Naive thymus-derived CD4-positive, alpha-beta T cell (primary cell): ENCODE data around the gene GSK3B. TPM values are rescaled to one million over a fixed set of nuclear protein-coding genes. Genes with fewer than 3 reads are reported as not detected.
"Not testable (repeated sequence)": the region's sequence is repeated elsewhere in the genome, so short reads cannot be mapped to it uniquely, and the experiment has no call there.

Experiments
- ATAC-seq: fragments of 150-1000 bp; cut with Tn5 transposase; 2 replicates; pipeline ENCODE4 v1.10.0; 2021; ENCODE audit warnings: mild to moderate bottlenecking, moderate library complexity
- CTCF ChIA-PET: fragments of 350-600 bp; sonication (Branson Sonifier 250); formaldehyde crosslinking; loops from one replicate; lab custom pipeline; 2021; ENCODE audit warnings: antibody characterized with exemption; lab: Charles Lee
- POLR2A ChIA-PET: fragments of 350-600 bp; sonication (Branson Sonifier 250); formaldehyde crosslinking; loops from one replicate; lab custom pipeline; 2021; ENCODE audit warnings: antibody characterized with exemption, inconsistent platforms; lab: Charles Lee
- DNase-seq, 9 donors: peaks; one replicate each; pipeline versions ENCODE4 v3.0.0 to v3.0.0-alpha.2; 2020 to 2022; ENCODE audit warnings: mixed read lengths in 1 of 9
- H3K27ac ChIP-seq: one replicate; pipeline ENCODE4 v1.7.0; 2013; ENCODE audit warnings: mild to moderate bottlenecking, low read depth, low read length, moderate library complexity
- H3K27me3 ChIP-seq, 2 donors: one replicate each; pipeline ENCODE4 v1.7.0; 2013; ENCODE audit warnings: low read length in 2 of 2, mild to moderate bottlenecking in 2 of 2, moderate library complexity in 2 of 2; ENCODE audit not compliant: control insufficient read depth in 2 of 2, insufficient read depth in 2 of 2
- H3K36me3 ChIP-seq, 3 experiments: 1 replicate in 2 of 3; 2 replicates in 1 of 3; pipeline ENCODE4 v1.7.0; 2013; ENCODE audit warnings: low read length in 3 of 3, mild to moderate bottlenecking in 3 of 3, moderate library complexity in 1 of 3; ENCODE audit not compliant: insufficient read depth in 3 of 3, control insufficient read depth in 2 of 3
- H3K4me1 ChIP-seq, 2 donors: one replicate each; pipeline ENCODE4 v1.7.0; 2013; ENCODE audit warnings: low read length in 2 of 2, mild to moderate bottlenecking in 2 of 2, moderate library complexity in 1 of 2; ENCODE audit not compliant: control insufficient read depth in 2 of 2, insufficient read depth in 2 of 2
- H3K4me3 ChIP-seq: 2 replicates; pipeline ENCODE4 v1.7.0; 2013; ENCODE audit warnings: mild to moderate bottlenecking, low read length
- H3K9me3 ChIP-seq, 3 experiments: 1 replicate in 2 of 3; 2 replicates in 1 of 3; pipeline ENCODE4 v1.7.0; 2013; ENCODE audit warnings: low read length in 3 of 3; ENCODE audit not compliant: control insufficient read depth in 2 of 3
- H3K27ac Mint-ChIP-seq, 9 donors: one replicate each; pipeline ENCODE4 v1.8.0; 2020 to 2022; ENCODE audit warnings: mixed read lengths in 9 of 9, mild to moderate bottlenecking in 8 of 9, moderate library complexity in 5 of 9, inconsistent platforms in 2 of 9
- H3K27me3 Mint-ChIP-seq, 5 donors: one replicate each; pipeline ENCODE4 v1.8.0; 2021 to 2022; ENCODE audit warnings: mixed read lengths in 5 of 5, mild to moderate bottlenecking in 1 of 5
- H3K36me3 Mint-ChIP-seq, 5 donors: one replicate each; pipeline ENCODE4 v1.8.0; 2020 to 2022; ENCODE audit warnings: mixed read lengths in 5 of 5, mild to moderate bottlenecking in 3 of 5, inconsistent platforms in 1 of 5
- H3K4me1 Mint-ChIP-seq, 7 donors: one replicate each; pipeline ENCODE4 v1.8.0; 2020 to 2022; ENCODE audit warnings: mixed read lengths in 7 of 7, mild to moderate bottlenecking in 3 of 7, inconsistent platforms in 1 of 7
- H3K4me3 Mint-ChIP-seq, 10 donors: one replicate each; pipeline ENCODE4 v1.8.0; 2020 to 2022; ENCODE audit warnings: mild to moderate bottlenecking in 10 of 10, mixed read lengths in 10 of 10, moderate library complexity in 6 of 10, inconsistent platforms in 2 of 10
- H3K9me3 Mint-ChIP-seq, 11 donors: one replicate each; pipeline ENCODE4 v1.8.0; 2020 to 2022; ENCODE audit warnings: mixed read lengths in 11 of 11, mild to moderate bottlenecking in 4 of 11, inconsistent platforms in 1 of 11, moderate library complexity in 1 of 11
- intact Hi-C, 2 donors: fragments of 100-400 bp; cut with micrococcal nuclease; formaldehyde crosslinking; loops; one replicate each; pipeline ENCODE4 v1.15.1; 2023
- polyA plus RNA-seq, 2 donors: library from polyadenylated mRNA; unstranded; fragments of 300-500 nt; fragmentation: Illumina TruSeq; gene quantifications; one replicate each; pipeline ENCODE4 v1.2.3, GENCODE V29; 2021
- total RNA-seq, 6 experiments: library from RNA in 5 of 6; stranded (reverse) in 5 of 6; gene quantifications; 1 replicate in 5 of 6; 2 replicates in 1 of 6; pipeline ENCODE4 v1.2.3 and lab custom pipeline; 2021 to 2026

GSK3B gene
- total and polyA plus RNA-seq, 7 experiments from 2014 or later: 13.4 to 42.9 (median 36.0) TPM

DNA sequence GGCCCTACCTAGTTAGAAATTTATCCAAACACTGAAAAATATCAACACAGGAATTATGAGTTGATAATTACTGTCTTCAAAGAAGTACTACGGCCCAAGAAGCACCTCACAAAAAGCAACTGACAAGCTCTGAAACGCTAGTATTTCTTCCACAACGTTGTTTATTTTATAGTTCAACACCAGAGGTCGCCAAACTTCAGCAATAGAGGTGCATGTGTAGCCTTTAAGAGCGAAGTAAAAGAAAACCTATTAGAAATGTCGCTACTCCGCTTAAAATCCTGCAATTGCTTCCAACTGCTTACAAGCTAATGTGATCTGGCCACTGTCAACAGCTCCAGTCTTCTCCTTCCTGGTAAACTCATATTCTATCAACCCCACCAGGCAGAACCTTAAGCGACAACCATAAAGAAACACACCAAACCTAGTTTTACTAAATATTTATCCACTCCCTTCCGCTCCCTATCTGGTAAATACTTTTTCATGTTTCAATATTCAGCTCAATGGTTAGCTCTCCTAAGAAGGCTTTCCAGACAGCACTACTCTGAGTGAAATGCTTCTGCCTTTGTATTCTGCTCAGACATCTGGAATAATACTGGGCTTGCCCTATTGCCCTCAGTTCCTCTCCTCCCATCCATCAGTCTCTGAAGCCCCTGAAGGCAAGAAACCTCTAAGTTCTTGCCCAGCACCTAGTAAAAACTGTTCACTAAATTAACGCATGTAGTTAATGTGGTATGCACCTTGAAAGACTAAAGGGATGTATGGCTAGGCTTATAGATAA lies 202.1 kb downstream of the GSK3B start:
- CTCF ChIA-PET: interaction anchor here (0.6 to 3.8 kb wide), 20 partner anchors 9 to 715 kb away, joined by 3 to 85 read pairs (median 4); partner anchors contain the start of gene LRRC58
- H3K9me3 ChIP-seq: peaks cover 0 to 5% (median 0%) of the 10 kb centered on the region in 3 experiments
- no peak overlapping the region for H3K27ac ChIP-seq
- DNase-seq (peak in 7 of 9 donors; percentile 38 to 68 (median 60)), ATAC-seq (peak; percentile 78)
- H3K36me3 Mint-ChIP-seq: peaks cover 6 to 35% (median 31%) of the 10 kb centered on the region in 5 donors
- H3K9me3 Mint-ChIP-seq: peaks cover 0 to 21% (median 7%) of the 10 kb centered on the region in 11 donors
- POLR2A ChIA-PET: interaction anchor here (1.8 kb wide), 1 partner anchor 202 kb away, joined by 6 read pairs; the partner anchor contains the start of gene GSK3B
- no peaks in the 10 kb centered on the region for H3K4me1 ChIP-seq
- peaks cover 2 to 19% (median 11%) of the 10 kb centered on the region in 7 donors for H3K4me1 Mint-ChIP-seq
- no peak overlapping the region for H3K4me3 ChIP-seq
- intact Hi-C loops: loop anchor here (1.0 to 10.0 kb wide), 11 partner anchors 202 to 903 kb away; partner anchors contain the start of genes GSK3B (in 2 of the 2) and LRRC58 (in 2 of the 2)
- no peaks in the 10 kb centered on the region for H3K27me3 Mint-ChIP-seq
- peaks cover 0 to 6% (median 0%) of the 10 kb centered on the region in 3 experiments for H3K36me3 ChIP-seq
- peak overlapping the region in 1 of 10 donors; percentile 8 for H3K4me3 Mint-ChIP-seq
- peak overlapping the region in 2 of 9 donors; percentile 28 to 39 for H3K27ac Mint-ChIP-seq
- no peaks in the 10 kb centered on the region for H3K27me3 ChIP-seq

DNA sequence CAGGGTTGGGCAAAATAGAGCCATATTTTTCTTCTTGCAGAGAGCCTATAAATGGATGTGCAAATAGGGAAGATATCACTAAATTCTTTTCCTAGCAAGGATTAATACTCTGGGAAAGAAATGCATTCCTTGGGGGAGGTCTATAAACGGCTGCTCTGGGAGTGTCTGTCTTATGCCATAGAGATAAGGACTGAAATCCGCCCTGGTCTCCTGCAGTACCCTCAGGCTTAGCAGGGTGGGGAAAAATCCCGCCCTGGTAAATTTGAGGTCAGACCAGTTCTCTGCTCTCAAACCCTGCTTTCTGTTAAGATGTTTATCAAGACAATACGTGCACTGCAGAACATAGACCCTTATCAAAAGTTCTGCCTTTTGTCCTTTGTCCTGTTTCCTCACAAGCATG lies 205.6 kb downstream of the GSK3B start:
- H3K27ac Mint-ChIP-seq, H3K27ac ChIP-seq, H3K4me1 ChIP-seq, H3K27me3 Mint-ChIP-seq, DNase-seq, POLR2A ChIA-PET, H3K4me3 Mint-ChIP-seq, CTCF ChIA-PET, H3K27me3 ChIP-seq, ATAC-seq, H3K36me3 ChIP-seq, H3K9me3 ChIP-seq, H3K4me3 ChIP-seq, intact Hi-C loops: not testable (repeated sequence)
- Mint-ChIP-seq H3K9me3 (peaks cover 0 to 23% (median 7%) of the 10 kb centered on the region in 11 donors), H3K4me1 (peaks cover 11 to 45% (median 21%) of the 10 kb centered on the region in 7 donors), H3K36me3 (peaks cover 6 to 45% (median 43%) of the 10 kb centered on the region in 5 donors)

DNA sequence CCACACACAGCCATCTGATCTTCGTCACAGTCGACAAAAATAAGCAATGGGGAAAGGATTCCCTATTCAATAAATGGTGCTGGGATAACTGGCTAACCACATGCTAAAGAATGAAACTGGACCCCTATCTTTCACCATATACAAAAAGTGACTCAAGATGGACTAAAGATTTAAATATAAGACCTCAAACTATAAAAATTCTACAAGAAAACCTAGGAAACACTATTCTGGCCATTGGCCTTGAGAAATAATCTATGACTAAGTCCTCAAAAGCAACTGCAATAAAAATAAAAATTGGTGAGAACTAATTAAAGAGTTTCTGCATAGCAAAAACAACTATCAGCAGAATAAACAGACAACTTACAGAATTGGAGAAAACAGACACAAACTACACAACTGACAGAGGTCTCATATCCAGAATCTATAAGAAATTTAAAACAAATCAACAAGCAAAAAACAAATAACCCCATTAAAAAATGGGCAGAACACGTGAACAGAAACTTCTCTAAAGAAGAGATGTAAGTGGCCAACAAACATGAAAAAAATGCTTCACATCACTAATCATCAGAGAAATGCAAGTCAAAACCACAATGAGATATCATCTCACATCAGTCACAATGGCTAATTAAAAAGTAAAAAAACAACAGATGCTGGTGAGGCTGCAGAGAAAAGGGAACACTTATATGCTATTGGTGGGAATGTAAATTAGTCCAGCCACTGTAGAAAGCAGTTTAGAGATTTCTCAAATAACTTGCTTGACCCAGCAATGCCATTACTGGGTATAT lies 208.3 kb downstream of the GSK3B start:
- intact Hi-C loops: no loop called here
- Mint-ChIP-seq H3K27me3 (no peaks in the 10 kb centered on the region), H3K9me3 (peaks cover 0 to 23% (median 7%) of the 10 kb centered on the region in 11 donors), H3K36me3 (peaks cover 6 to 55% (median 49%) of the 10 kb centered on the region in 5 donors), H3K4me1 (peaks cover 3 to 38% (median 13%) of the 10 kb centered on the region in 7 donors), H3K4me3 (no peak overlapping the region), H3K27ac (no peak overlapping the region)
- ChIA-PET POLR2A (no interaction called here), CTCF (no interaction called here)
- DNase-seq (no peak), ATAC-seq (no peak)
- Histone ChIP-seq H3K36me3 (peaks cover 0 to 6% (median 0%) of the 10 kb centered on the region in 3 experiments), H3K4me3 (no peak overlapping the region), H3K27me3 (no peaks in the 10 kb centered on the region), H3K9me3 (peaks cover 0 to 5% (median 0%) of the 10 kb centered on the region in 3 experiments), H3K4me1 (no peaks in the 10 kb centered on the region), H3K27ac (no peak overlapping the region)

DNA sequence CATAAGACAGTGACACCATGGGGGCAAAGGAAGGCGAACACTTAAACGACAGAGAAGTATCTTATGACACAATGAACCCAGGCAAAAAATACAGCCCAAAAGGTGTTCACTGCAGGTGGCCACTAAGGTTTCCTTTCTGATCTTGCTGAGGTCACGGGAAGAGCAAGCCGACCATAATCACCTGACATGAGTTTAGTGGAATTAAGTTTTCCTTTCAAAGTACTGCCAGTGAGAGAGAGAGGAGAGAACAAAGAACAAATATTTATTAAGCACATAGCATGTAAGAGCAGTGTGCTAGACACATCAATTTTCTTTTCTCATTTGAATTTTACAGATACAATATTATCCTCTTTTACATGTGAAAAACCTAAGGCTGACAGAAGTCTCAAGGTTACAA lies 210.1 kb downstream of the GSK3B start:
- no peaks in the 10 kb centered on the region for H3K27me3 Mint-ChIP-seq
- H3K27ac ChIP-seq: no peak overlapping the region
- DNase-seq (no peak), ATAC-seq (no peak)
- peak overlapping the region in 1 of 9 donors; percentile 66 for H3K27ac Mint-ChIP-seq
- H3K36me3 Mint-ChIP-seq: peaks cover 7 to 59% (median 49%) of the 10 kb centered on the region in 5 donors
- H3K36me3 ChIP-seq: peaks cover 0 to 6% (median 0%) of the 10 kb centered on the region in 3 experiments
- no peak overlapping the region for H3K4me3 Mint-ChIP-seq
- H3K4me3 ChIP-seq: no peak overlapping the region
- H3K9me3 ChIP-seq: peaks cover 0 to 5% (median 0%) of the 10 kb centered on the region in 3 experiments
- no peaks in the 10 kb centered on the region for H3K4me1 ChIP-seq
- peaks cover 0 to 19% (median 3%) of the 10 kb centered on the region in 11 donors for H3K9me3 Mint-ChIP-seq
- intact Hi-C loops: no loop called here
- peaks cover 3 to 38% (median 13%) of the 10 kb centered on the region in 7 donors for H3K4me1 Mint-ChIP-seq
- POLR2A ChIA-PET: interaction anchor here (0.5 kb wide), 1 partner anchor 386 kb away, joined by 3 read pairs; the partner anchor contains the start of gene TIMMDC1
- CTCF ChIA-PET: no interaction called here
- H3K27me3 ChIP-seq: no peaks in the 10 kb centered on the region

DNA sequence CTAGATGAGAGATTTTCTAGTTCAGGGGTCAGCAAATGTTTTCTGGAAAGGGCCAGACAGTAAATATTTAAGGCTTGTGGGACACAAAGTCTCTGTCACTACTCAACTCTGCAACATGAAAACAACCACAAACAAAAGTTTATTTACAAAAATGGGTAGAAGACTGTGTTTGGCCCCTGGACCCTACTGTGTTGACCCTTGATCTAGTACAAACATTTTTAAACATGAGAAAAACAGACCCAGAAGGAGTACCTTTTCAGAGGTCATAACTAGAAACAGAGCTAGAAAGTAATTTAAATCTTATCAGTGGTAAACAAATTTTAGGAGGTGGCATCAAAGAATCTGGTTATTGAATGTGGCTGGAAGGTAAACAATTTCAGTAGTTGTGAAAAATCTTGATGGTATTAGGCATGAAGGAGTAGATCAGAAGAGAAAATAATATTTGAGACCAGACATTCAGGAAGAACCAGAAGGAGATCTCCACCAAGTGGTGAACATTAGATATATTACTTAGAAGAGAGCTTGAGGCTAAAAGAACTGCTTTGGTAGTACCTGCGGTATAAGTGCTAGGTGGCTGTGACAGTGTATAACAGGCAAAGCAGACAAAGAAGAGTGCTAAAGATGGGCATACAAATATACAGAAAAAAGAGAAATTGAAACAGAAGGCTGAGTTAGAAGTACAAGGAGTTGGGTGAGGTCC lies 210.6 kb downstream of the GSK3B start:
- Histone ChIP-seq H3K4me1 (no peaks in the 10 kb centered on the region), H3K27ac (no peak overlapping the region), H3K4me3 (no peak overlapping the region), H3K36me3 (peaks cover 0 to under 1% (median 0%) of the 10 kb centered on the region in 3 experiments), H3K9me3 (peaks cover 0 to under 1% (median 0%) of the 10 kb centered on the region in 3 experiments), H3K27me3 (no peaks in the 10 kb centered on the region)
- intact Hi-C loops: no loop called here
- Mint-ChIP-seq H3K27ac (peak overlapping the region in 1 of 9 donors; percentile 66), H3K36me3 (peaks cover 4 to 55% (median 46%) of the 10 kb centered on the region in 5 donors), H3K27me3 (no peaks in the 10 kb centered on the region), H3K4me3 (no peak overlapping the region), H3K9me3 (peaks cover 0 to 13% (median 0%) of the 10 kb centered on the region in 11 donors), H3K4me1 (peaks cover 3 to 38% (median 13%) of the 10 kb centered on the region in 7 donors)
- ATAC-seq: no peak
- CTCF ChIA-PET: no interaction called here
- DNase-seq: no peak
- POLR2A ChIA-PET: interaction anchor here (0.5 kb wide), 1 partner anchor 385 kb away, joined by 3 read pairs; the partner anchor contains the start of gene TIMMDC1

DNA sequence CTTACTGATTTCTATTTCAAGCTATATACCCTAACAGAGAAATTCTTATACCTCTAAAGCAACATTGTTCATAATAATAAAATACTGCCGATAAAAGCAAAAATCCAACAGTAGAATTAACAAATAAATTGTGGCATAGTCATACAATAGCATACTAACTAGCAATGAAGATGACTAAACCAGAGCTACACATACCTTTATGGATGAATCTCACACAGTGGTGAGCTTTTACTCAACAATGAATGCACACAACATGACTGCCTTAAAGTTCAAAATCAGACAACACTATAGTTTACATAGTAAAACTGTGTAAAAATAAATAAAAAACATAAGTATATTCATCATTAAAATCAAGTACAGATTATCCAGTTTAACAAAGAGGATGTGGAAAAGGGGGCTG lies 213.3 kb downstream of the GSK3B start:
- ChIA-PET CTCF (interaction anchor here (2.2 kb wide), 1 partner anchor 12 kb away, joined by 9 read pairs; no protein-coding TSS in a partner anchor), POLR2A (no interaction called here)
- H3K27ac Mint-ChIP-seq: no peak overlapping the region
- no peaks in the 10 kb centered on the region for H3K9me3 Mint-ChIP-seq
- H3K4me3 ChIP-seq: no peak overlapping the region
- no peaks in the 10 kb centered on the region for H3K27me3 Mint-ChIP-seq
- H3K4me1 Mint-ChIP-seq: peaks cover 3 to 19% (median 8%) of the 10 kb centered on the region in 7 donors
- no peak overlapping the region for H3K4me3 Mint-ChIP-seq
- no peaks in the 10 kb centered on the region for H3K4me1 ChIP-seq
- DNase-seq (no peak), ATAC-seq (no peak)
- peaks cover 4 to 44% (median 34%) of the 10 kb centered on the region in 5 donors for H3K36me3 Mint-ChIP-seq
- H3K27ac ChIP-seq: no peak overlapping the region
- H3K36me3 ChIP-seq: no peaks in the 10 kb centered on the region
- intact Hi-C loops: no loop called here
- no peaks in the 10 kb centered on the region for H3K27me3 ChIP-seq
- no peaks in the 10 kb centered on the region for H3K9me3 ChIP-seq
